Prostate gland (tissue), 2 donors: ENCODE data around the gene IGBP1. TPM values are rescaled to one million over a fixed set of nuclear protein-coding genes. Genes with fewer than 3 reads are reported as not detected.
A peak's percentile ranks its signal among the peaks of the same experiment; 100 is the strongest.

ENCODE experiments used
- DNase-seq: peaks from one replicate; pipeline ENCODE4 v3.0.0-alpha.2; 2019; ENCODE audit warnings: low spot score
- H3K27ac ChIP-seq, 2 donors: fragments of 200-600 bp; sonication (generic); 2 replicates each; pipeline ENCODE4 v1.5.1; 2017 to 2019
- H3K27me3 ChIP-seq: fragments of 200-600 bp; sonication (generic); replicated peaks from 2 replicates; pipeline ENCODE4 v1.5.1; 2019; ENCODE audit not compliant: insufficient read depth
- H3K36me3 ChIP-seq, 2 donors: fragments of 200-600 bp; sonication (generic); 1 replicate in 1 of 2; 2 replicates in 1 of 2; pipeline versions ENCODE4 v1.5.1 to v1.8.1; 2017 to 2019
- H3K4me1 ChIP-seq: fragments of 200-600 bp; sonication (generic); replicated peaks from 2 replicates; pipeline ENCODE4 v1.5.1; 2019
- H3K4me3 ChIP-seq, 2 donors: fragments of 200-600 bp; sonication (generic); 2 replicates each; pipeline ENCODE4 v1.5.1; 2017 to 2019
- H3K9me3 ChIP-seq: fragments of 200-600 bp; sonication (generic); 2 replicates; pipeline ENCODE4 v1.5.1; 2017
- POLR2A ChIP-seq: fragments of 450-650 bp; IDR thresholded peaks from one replicate; pipeline ENCODE4 v1.6.1; 2016; ENCODE audit warnings: antibody characterized with exemption, mild to moderate bottlenecking
- POLR2AphosphoS5 ChIP-seq: sonication (generic); formaldehyde crosslinking; IDR thresholded peaks from one replicate; pipeline ENCODE4 v1.6.1; 2017; ENCODE audit warnings: antibody characterized with exemption
- WGBS: methylation state at CpG from one replicate; pipeline ENCODE4 v1.1.5; 2018; 5-methylcytosine and 5-hydroxymethylcytosine counted together
- intact Hi-C: fragments of 100-400 bp; cut with DNase I; formaldehyde crosslinking; loops from one replicate; pipeline ENCODE4 v1.14.2; 2022
- total RNA-seq, 2 donors: library from RNA; depleted of rRNA; stranded (reverse); fragments of >200 nt; gene quantifications; one replicate each; pipeline ENCODE4 v1.1.0, GENCODE V29; 2016
- TF ChIP-seq, protein P1 (sequence below), 4 experiments: fragments of 200-600 bp in 2 of 4; fragments of 450-650 bp in 2 of 4; sonication (generic) in 2 of 4; IDR thresholded peaks; 1 replicate in 3 of 4; 2 replicates in 1 of 4; pipeline ENCODE4 v1.5.1; 2016 to 2019; ENCODE audit warnings: antibody characterized with exemption in 4 of 4, mild to moderate bottlenecking in 2 of 4, moderate library complexity in 2 of 4

The IGBP1 gene
- total RNA-seq, 2 donors from 2014 or later, result 54.9 to 62.6 TPM

DNA sequence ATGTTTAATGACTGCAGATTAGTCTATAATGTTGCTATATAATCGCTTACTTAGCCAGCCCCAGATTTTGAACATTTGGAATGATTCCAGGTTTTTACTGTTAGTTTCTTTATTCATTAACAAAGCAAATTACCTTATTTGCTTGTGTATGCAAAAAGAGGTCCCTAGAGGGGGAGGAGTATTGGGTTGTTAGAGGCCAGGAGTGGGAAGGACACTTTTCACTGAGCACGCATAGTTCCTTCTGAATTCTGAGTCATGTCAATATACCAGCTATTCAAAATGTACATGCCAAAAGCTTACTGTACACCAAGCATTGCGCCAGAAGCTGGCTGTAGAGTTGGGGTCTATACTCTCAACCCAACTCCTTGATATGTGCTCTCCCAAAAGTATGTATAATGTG is 39.0 kb downstream of the IGBP1 start:
- H3K27ac ChIP-seq, result no peak overlapping the region
- TF ChIP-seq POLR2AphosphoS5, result no peak
- no peak for TF ChIP-seq POLR2A
- TF ChIP-seq, protein P1, sequence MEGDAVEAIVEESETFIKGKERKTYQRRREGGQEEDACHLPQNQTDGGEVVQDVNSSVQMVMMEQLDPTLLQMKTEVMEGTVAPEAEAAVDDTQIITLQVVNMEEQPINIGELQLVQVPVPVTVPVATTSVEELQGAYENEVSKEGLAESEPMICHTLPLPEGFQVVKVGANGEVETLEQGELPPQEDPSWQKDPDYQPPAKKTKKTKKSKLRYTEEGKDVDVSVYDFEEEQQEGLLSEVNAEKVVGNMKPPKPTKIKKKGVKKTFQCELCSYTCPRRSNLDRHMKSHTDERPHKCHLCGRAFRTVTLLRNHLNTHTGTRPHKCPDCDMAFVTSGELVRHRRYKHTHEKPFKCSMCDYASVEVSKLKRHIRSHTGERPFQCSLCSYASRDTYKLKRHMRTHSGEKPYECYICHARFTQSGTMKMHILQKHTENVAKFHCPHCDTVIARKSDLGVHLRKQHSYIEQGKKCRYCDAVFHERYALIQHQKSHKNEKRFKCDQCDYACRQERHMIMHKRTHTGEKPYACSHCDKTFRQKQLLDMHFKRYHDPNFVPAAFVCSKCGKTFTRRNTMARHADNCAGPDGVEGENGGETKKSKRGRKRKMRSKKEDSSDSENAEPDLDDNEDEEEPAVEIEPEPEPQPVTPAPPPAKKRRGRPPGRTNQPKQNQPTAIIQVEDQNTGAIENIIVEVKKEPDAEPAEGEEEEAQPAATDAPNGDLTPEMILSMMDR (IDR thresholded peaks at IDR 0.05), result no peak
- intact Hi-C loops, result no loop called here
- no peaks in the 10 kb centered on the region for H3K4me1 ChIP-seq
- no peaks in the 10 kb centered on the region for H3K36me3 ChIP-seq
- H3K9me3 ChIP-seq, result no peaks in the 10 kb centered on the region
- WGBS, result 63% methylated on average over 3 of the region's 3 CpGs
- no peak overlapping the region for H3K4me3 ChIP-seq
- no peak for DNase-seq
- H3K27me3 ChIP-seq, result no peaks in the 10 kb centered on the region

DNA sequence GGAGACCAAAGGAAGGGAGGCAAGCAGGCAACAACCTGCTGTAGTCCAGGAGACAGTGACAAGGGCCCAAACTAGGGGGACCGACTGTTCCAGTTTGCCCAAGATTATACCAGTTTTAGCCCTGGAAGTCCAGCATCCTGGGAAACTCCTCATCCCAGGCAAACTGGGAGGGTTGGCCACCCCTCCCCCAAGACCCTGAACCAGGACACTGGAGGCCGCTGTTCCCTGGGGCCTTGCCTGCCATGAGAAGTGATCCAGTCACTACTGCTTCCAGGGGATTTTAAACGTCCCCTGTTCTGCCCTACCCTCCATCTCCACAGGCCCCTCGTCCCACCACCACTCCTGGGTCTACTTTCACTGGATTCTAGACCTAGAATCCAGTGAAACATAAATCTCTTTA is 39.7 kb downstream of the IGBP1 start:
- 86% methylated on average over 3 of the region's 4 CpGs for WGBS
- Histone ChIP-seq H3K4me1 (no peaks in the 10 kb centered on the region), H3K27me3 (no peaks in the 10 kb centered on the region), H3K4me3 (no peak overlapping the region), H3K27ac (no peak overlapping the region), H3K36me3 (no peaks in the 10 kb centered on the region), H3K9me3 (no peaks in the 10 kb centered on the region)
- no peak for DNase-seq
- no peak for TF ChIP-seq POLR2AphosphoS5
- no peak for TF ChIP-seq POLR2A
- TF ChIP-seq, protein P1 (IDR thresholded peaks at IDR 0.05), result no peak
- intact Hi-C loops, result no loop called here

DNA sequence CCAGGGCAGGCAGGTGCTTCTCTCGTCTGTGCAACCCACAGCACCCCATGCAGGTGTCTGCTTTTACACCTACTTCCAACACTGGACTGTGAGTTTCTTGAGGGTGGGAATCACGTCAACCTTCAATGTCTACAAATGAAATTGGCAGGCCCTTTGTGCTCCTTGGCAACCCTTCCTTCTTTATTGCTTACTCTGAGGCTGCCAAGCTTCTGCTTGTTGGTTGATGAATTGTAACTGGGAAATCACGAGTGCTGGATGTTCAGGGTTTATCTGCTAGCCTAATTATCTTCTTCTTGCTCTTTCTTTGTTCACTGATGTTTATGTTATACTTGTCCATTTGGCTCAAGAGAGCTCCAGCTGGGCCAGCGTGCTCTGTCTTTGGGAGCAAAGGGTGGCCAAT is 41.5 kb downstream of the IGBP1 start:
- TF ChIP-seq, protein P1 (IDR thresholded peaks at IDR 0.05), result no peak
- TF ChIP-seq POLR2A (no peak), POLR2AphosphoS5 (peak; percentile 76)
- H3K4me3 ChIP-seq, result no peak overlapping the region
- H3K36me3 ChIP-seq, result no peaks in the 10 kb centered on the region
- peak; percentile 59 for DNase-seq
- no peaks in the 10 kb centered on the region for H3K27me3 ChIP-seq
- H3K4me1 ChIP-seq, result no peaks in the 10 kb centered on the region
- H3K9me3 ChIP-seq, result no peaks in the 10 kb centered on the region
- intact Hi-C loops, result no loop called here
- 31% methylated on average over 4 of the region's 4 CpGs for WGBS
- no peak overlapping the region for H3K27ac ChIP-seq

DNA sequence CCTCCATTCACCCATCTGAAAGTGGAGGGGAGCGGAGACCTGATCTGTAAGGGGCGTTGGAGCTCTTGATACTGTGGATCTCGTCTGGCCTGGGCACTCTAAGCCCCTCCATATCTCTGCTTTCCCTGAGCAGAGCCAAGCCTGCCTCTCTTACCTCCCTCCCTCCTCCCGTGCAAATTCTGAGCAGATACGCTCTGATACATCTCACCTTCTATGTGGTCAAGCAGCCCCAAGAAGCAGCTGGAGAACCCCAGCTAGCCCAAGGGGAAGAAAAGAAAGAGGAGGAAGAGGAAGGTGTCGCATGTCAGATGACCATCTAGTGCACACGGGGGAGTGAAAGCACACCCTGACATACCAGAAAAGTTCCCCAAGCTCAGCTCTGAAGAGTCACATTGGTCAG is 42.1 kb downstream of the IGBP1 start:
- no peaks in the 10 kb centered on the region for H3K9me3 ChIP-seq
- no peaks in the 10 kb centered on the region for H3K27me3 ChIP-seq
- DNase-seq, result no peak
- 78% methylated on average over 7 of the region's 7 CpGs for WGBS
- no peak overlapping the region for H3K4me3 ChIP-seq
- TF ChIP-seq POLR2A (no peak), POLR2AphosphoS5 (no peak)
- TF ChIP-seq, protein P1 (IDR thresholded peaks at IDR 0.05), result no peak
- no peaks in the 10 kb centered on the region for H3K36me3 ChIP-seq
- intact Hi-C loops, result no loop called here
- H3K4me1 ChIP-seq, result no peaks in the 10 kb centered on the region
- no peak overlapping the region for H3K27ac ChIP-seq

DNA sequence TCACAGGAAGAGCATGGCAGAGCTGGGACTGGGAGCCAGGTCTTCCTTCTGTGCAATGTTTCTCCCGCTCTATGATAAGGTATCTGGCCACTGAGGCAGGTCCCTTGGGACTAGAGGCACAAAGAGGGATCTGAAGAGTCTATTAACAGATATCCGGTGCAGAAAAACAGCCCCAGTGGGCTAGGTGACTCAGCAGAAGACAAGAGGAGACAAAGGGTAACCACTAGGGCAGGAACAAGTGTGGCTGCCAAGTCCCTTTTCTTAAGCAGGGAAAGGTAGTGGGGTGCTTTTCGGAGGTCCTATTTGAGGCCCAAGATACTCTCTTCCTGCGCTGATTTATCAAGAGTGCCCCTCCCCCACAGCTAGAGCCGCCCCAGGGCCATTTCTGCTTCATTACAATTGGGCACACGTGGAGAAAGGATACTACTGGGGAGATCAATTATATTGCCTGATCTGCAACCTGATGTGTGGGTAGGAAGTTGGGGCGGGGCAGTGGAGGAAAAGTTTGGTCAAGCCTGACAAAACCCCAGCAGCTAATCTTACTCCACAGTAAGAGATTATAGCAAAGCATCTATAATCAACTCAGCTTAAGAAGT is 43.8 kb downstream of the IGBP1 start, which contains the start of gene DGAT2L6:
Gene DGAT2L6, plus strand, starts transcription at position 546 of the 596 bp plus-strand sequence. CDS start 100 bp downstream, outside the sequence.
- DNase-seq, result no peak
- H3K9me3 ChIP-seq, result no peaks in the 10 kb centered on the region
- no peaks in the 10 kb centered on the region for H3K36me3 ChIP-seq
- no peak within 1 kb of the TSS for H3K4me3 ChIP-seq
- H3K4me1 ChIP-seq, result no peaks in the 10 kb centered on the region
- TF ChIP-seq POLR2AphosphoS5 (no peak), POLR2A (no peak)
- TF ChIP-seq, protein P1 (IDR thresholded peaks at IDR 0.05), result no peak
- H3K27ac ChIP-seq, result no peak within 1 kb of the TSS
- WGBS, result 70% methylated on average over 7 of the region's 7 CpGs
- intact Hi-C loops, result no loop called here
- H3K27me3 ChIP-seq, result no peaks in the 10 kb centered on the region
